Measurements from ENCODE around the gene ZRANB1. TPM values are rescaled to one million over a fixed set of nuclear protein-coding genes. Genes with fewer than 3 reads are reported as not detected.

The ZRANB1 gene
- polyA plus RNA-seq, 1 donor: 17.0 TPM

- no peak for DNase-seq (ENCODE audit: low read depth)
These were observed 20.7 kb upstream of the ZRANB1 start for GRCh38 chr10:124921261-124921660.

- no peak for DNase-seq (ENCODE audit: low read depth)
These were observed 18.2 kb upstream of the ZRANB1 start for GRCh38 chr10:124923684-124924083.

GRCh38 chr10:124926548-124926947 is 15.4 kb upstream of the ZRANB1 start:
- no peak for DNase-seq (ENCODE audit: low read depth)

- DNase-seq (ENCODE audit: low read depth): no peak
These were observed 13.8 kb upstream of the ZRANB1 start for GRCh38 chr10:124928087-124928486.

- no peak for DNase-seq (ENCODE audit: low read depth)
These were observed 13.4 kb upstream of the ZRANB1 start for GRCh38 chr10:124928545-124928944.

- DNase-seq (ENCODE audit: low read depth): no peak
These were observed 6.0 kb upstream of the ZRANB1 start for GRCh38 chr10:124935946-124936345.

- no peak for DNase-seq (ENCODE audit: low read depth)
These were observed 5.1 kb upstream of the ZRANB1 start for GRCh38 chr10:124936813-124937212.

- DNase-seq (ENCODE audit: low read depth): no peak
These were observed 2.6 kb upstream of the ZRANB1 start for GRCh38 chr10:124939290-124939689.

- no peak for DNase-seq (ENCODE audit: low read depth)
These were observed 620 bp downstream of the ZRANB1 start for GRCh38 chr10:124942317-124943169.

GRCh38 chr10:124943301-124944092 is 1.6 kb downstream of the ZRANB1 start:
- DNase-seq (ENCODE audit: low read depth): no peak

GRCh38 chr10:124944982-124945381 is 3.1 kb downstream of the ZRANB1 start:
- DNase-seq (ENCODE audit: low read depth): no peak

- DNase-seq (ENCODE audit: low read depth): no peak
These were observed 5.0 kb downstream of the ZRANB1 start for GRCh38 chr10:124946945-124947344.

- no peak for DNase-seq (ENCODE audit: low read depth)
These were observed 7.6 kb downstream of the ZRANB1 start for GRCh38 chr10:124949543-124949942.

- no peak for DNase-seq (ENCODE audit: low read depth)
These were observed 10.2 kb downstream of the ZRANB1 start for GRCh38 chr10:124952123-124952522.

GRCh38 chr10:124953421-124953820 is 11.5 kb downstream of the ZRANB1 start:
- DNase-seq (ENCODE audit: low read depth): no peak

GRCh38 chr10:124955243-124955642 is 13.3 kb downstream of the ZRANB1 start:
- no peak for DNase-seq (ENCODE audit: low read depth)

- no peak for DNase-seq (ENCODE audit: low read depth)
These were observed 13.9 kb downstream of the ZRANB1 start for GRCh38 chr10:124955868-124956267.

GRCh38 chr10:124956764-124957163 is 14.8 kb downstream of the ZRANB1 start:
- no peak for DNase-seq (ENCODE audit: low read depth)

GRCh38 chr10:124957404-124957947 is 15.6 kb downstream of the ZRANB1 start:
- no peak for DNase-seq (ENCODE audit: low read depth)

- DNase-seq (ENCODE audit: low read depth): no peak
These were observed 17.6 kb downstream of the ZRANB1 start for GRCh38 chr10:124959564-124959963.

- DNase-seq (ENCODE audit: low read depth): no peak
These were observed 19.3 kb downstream of the ZRANB1 start for GRCh38 chr10:124961248-124961570.

- DNase-seq (ENCODE audit: low read depth): no peak
These were observed 20.5 kb downstream of the ZRANB1 start for GRCh38 chr10:124962421-124962820.
